Epithelial cell of proximal tubule (primary cell): ENCODE results near the gene WFDC6. TPM values are rescaled to one million over a fixed set of nuclear protein-coding genes. Genes with fewer than 3 reads are reported as not detected.

Experiments
- total RNA-seq: library from RNA; depleted of rRNA; stranded (reverse); fragments of >200 nt; gene quantifications from 2 replicates; pipeline ENCODE4 v1.2.3, GENCODE V29; 2015

Gene WFDC6
- total RNA-seq, 1 donor from 2014 or later, result not detected

Other genes starting within 250 kb of the WFDC6 start
- not detected in 2 replicates for gene RBPJL, start 232.6 kb downstream of the WFDC6 start, total RNA-seq
- gene MATN4, start 231.2 kb downstream of the WFDC6 start, total RNA-seq, result not detected in 2 replicates
- gene SDC4, start 191.1 kb downstream of the WFDC6 start, total RNA-seq, result 153 and 239 TPM in 2 replicates
- gene SYS1, start 176.3 kb downstream of the WFDC6 start, total RNA-seq, result 22.6 and 30.3 TPM in 2 replicates
- gene TP53TG5, start 161.2 kb downstream of the WFDC6 start, total RNA-seq, result not detected in 2 replicates
- gene DBNDD2, start 131.2 kb downstream of the WFDC6 start, total RNA-seq, result 49.6 and 55.2 TPM in 2 replicates
- 59.9 and 71.0 TPM in 2 replicates for gene PIGT, start 123.3 kb downstream of the WFDC6 start, total RNA-seq
- 14.7 and 53.3 TPM in 2 replicates for gene WFDC2, start 69.7 kb downstream of the WFDC6 start, total RNA-seq
- not detected in 2 replicates for gene SPINT3, start 23.9 kb downstream of the WFDC6 start, total RNA-seq
- gene EPPIN, start 7.9 kb upstream of the WFDC6 start, total RNA-seq, result not detected in 2 replicates
- gene WFDC8, start 39.8 kb upstream of the WFDC6 start, total RNA-seq, result not detected in 2 replicates
- not detected in 2 replicates for gene WFDC10A, start 90.3 kb upstream of the WFDC6 start, total RNA-seq
- not detected in 2 replicates for gene WFDC9, start 91.8 kb upstream of the WFDC6 start, total RNA-seq
- not detected in 2 replicates for gene WFDC11, start 130.8 kb upstream of the WFDC6 start, total RNA-seq
- gene WFDC13, start 162.6 kb upstream of the WFDC6 start, total RNA-seq, result not detected in 2 replicates
- gene WFDC10B, start 165.5 kb upstream of the WFDC6 start, total RNA-seq, result not detected in 2 replicates
- gene SPINT4, start 182.9 kb upstream of the WFDC6 start, total RNA-seq, result not detected in 2 replicates